Skin epidermis (tissue), 12 donors: Measurements from ENCODE around the gene TGFA.

Experiments
- H3K27ac ChIP-seq, 21 experiments: fragments of 200-600 bp; sonication (generic) in 11 of 21; one replicate each; pipeline ENCODE4 v1.5.0; 2020; ENCODE audit warnings: mild to moderate bottlenecking in 3 of 21, inconsistent platforms in 2 of 21, moderate library complexity in 2 of 21
- H3K4me3 ChIP-seq, 7 experiments: fragments of 200-600 bp; sonication (generic) in 2 of 7; one replicate each; pipeline ENCODE4 v1.5.0; 2020; ENCODE audit warnings: inconsistent platforms in 2 of 7, mild to moderate bottlenecking in 2 of 7, moderate library complexity in 1 of 7

The TGFA gene

GRCh38 chr2:70443726-70444125 is 109.9 kb downstream of the TGFA start:
- no peak overlapping the region for H3K27ac ChIP-seq
- no peak overlapping the region for H3K4me3 ChIP-seq

GRCh38 chr2:70443078-70443465 is 110.6 kb downstream of the TGFA start:
- no peak overlapping the region for H3K27ac ChIP-seq
- H3K4me3 ChIP-seq: no peak overlapping the region

- no peak overlapping the region for H3K4me3 ChIP-seq
- no peak overlapping the region for H3K27ac ChIP-seq
Measured at GRCh38 chr2:70442301-70443077, 111.1 kb downstream of the TGFA start.

GRCh38 chr2:70440621-70441020 is 113.0 kb downstream of the TGFA start:
- H3K4me3 ChIP-seq: no peak overlapping the region
- no peak overlapping the region for H3K27ac ChIP-seq

GRCh38 chr2:70435138-70435537 is 118.5 kb downstream of the TGFA start:
- no peak overlapping the region for H3K4me3 ChIP-seq
- H3K27ac ChIP-seq: no peak overlapping the region

- Histone ChIP-seq H3K4me3 (no peak overlapping the region), H3K27ac (no peak overlapping the region)
Measured at GRCh38 chr2:70433315-70433714, 120.3 kb downstream of the TGFA start.

GRCh38 chr2:70431716-70432347 is 121.8 kb downstream of the TGFA start:
- no peak overlapping the region for H3K27ac ChIP-seq
- H3K4me3 ChIP-seq: no peak overlapping the region

GRCh38 chr2:70426341-70426740 is 127.3 kb downstream of the TGFA start:
- H3K27ac ChIP-seq: peak overlapping the region in 4 of 21 experiments; percentile 28 to 61 (median 42)
- no peak overlapping the region for H3K4me3 ChIP-seq

- peak overlapping the region in 9 of 21 experiments; percentile 4 to 61 (median 34) for H3K27ac ChIP-seq
- no peak overlapping the region for H3K4me3 ChIP-seq
Measured at GRCh38 chr2:70425682-70426301, 127.8 kb downstream of the TGFA start.

- H3K27ac ChIP-seq: no peak overlapping the region
- no peak overlapping the region for H3K4me3 ChIP-seq
Measured at GRCh38 chr2:70420740-70421139, 132.9 kb downstream of the TGFA start.

- H3K4me3 ChIP-seq: no peak overlapping the region
- H3K27ac ChIP-seq: no peak overlapping the region
Measured at GRCh38 chr2:70420143-70420542, 133.5 kb downstream of the TGFA start.

GRCh38 chr2:70418514-70418913 is 135.1 kb downstream of the TGFA start:
- H3K27ac ChIP-seq: no peak overlapping the region
- no peak overlapping the region for H3K4me3 ChIP-seq

GRCh38 chr2:70417011-70417410 is 136.6 kb downstream of the TGFA start:
- no peak overlapping the region for H3K4me3 ChIP-seq
- no peak overlapping the region for H3K27ac ChIP-seq

- no peak overlapping the region for H3K4me3 ChIP-seq
- no peak overlapping the region for H3K27ac ChIP-seq
Measured at GRCh38 chr2:70412294-70413070, 141.1 kb downstream of the TGFA start.

GRCh38 chr2:70411483-70412125 is 142.0 kb downstream of the TGFA start:
- Histone ChIP-seq H3K4me3 (no peak overlapping the region), H3K27ac (no peak overlapping the region)

GRCh38 chr2:70403267-70404053 is 150.2 kb downstream of the TGFA start:
- no peak overlapping the region for H3K4me3 ChIP-seq
- H3K27ac ChIP-seq: no peak overlapping the region

- Histone ChIP-seq H3K27ac (no peak overlapping the region), H3K4me3 (no peak overlapping the region)
Measured at GRCh38 chr2:70400539-70400938, 153.1 kb downstream of the TGFA start.

GRCh38 chr2:70399046-70399445 is 154.6 kb downstream of the TGFA start:
- H3K27ac ChIP-seq: no peak overlapping the region
- H3K4me3 ChIP-seq: no peak overlapping the region
